WTC11 (cell line): Measurements from ENCODE around the gene INO80E. TPM values are rescaled to one million over a fixed set of nuclear protein-coding genes. Genes with fewer than 3 reads are reported as not detected.

Source experiments
- ATAC-seq: fragments of 200-7000 bp; cut with Tn5 transposase; 2 replicates; pipeline ENCODE4 v1.10.0; 2021; ENCODE audit warnings: mild to moderate bottlenecking, moderate library complexity
- CTCF ChIA-PET: fragments of 300-600 bp; sonication (Branson Sonifier 250); formaldehyde crosslinking; loops from one replicate; lab custom pipeline; 2021; ENCODE audit warnings: antibody characterized with exemption; lab: Charles Lee
- POLR2A ChIA-PET: fragments of 350-600 bp; sonication (Branson Sonifier 250); formaldehyde crosslinking; loops from one replicate; lab custom pipeline; 2021; ENCODE audit warnings: antibody characterized with exemption; lab: Charles Lee
- DNase-seq: peaks from one replicate; pipeline ENCODE4 v3.0.0; 2021; ENCODE audit warnings: low spot score
- H3K27ac Mint-ChIP-seq: 2 replicates; pipeline ENCODE4 v1.8.0; 2021; ENCODE audit warnings: mixed read lengths
- H3K27me3 Mint-ChIP-seq: 2 replicates; pipeline ENCODE4 v1.8.0; 2021; ENCODE audit warnings: low read depth, mild to moderate bottlenecking, moderate library complexity, mixed read lengths
- H3K36me3 Mint-ChIP-seq: 2 replicates; pipeline ENCODE4 v1.8.0; 2021; ENCODE audit warnings: mixed read lengths
- H3K4me1 Mint-ChIP-seq: 2 replicates; pipeline ENCODE4 v1.8.0; 2022; ENCODE audit warnings: mixed read lengths
- H3K4me3 Mint-ChIP-seq: 2 replicates; pipeline ENCODE4 v1.8.0; 2021; ENCODE audit warnings: mild to moderate bottlenecking, moderate library complexity, mixed read lengths
- H3K9me3 Mint-ChIP-seq: 2 replicates; pipeline ENCODE4 v1.8.0; 2021; ENCODE audit warnings: mixed read lengths
- AR ChIP-seq: fragments of 250-450 bp; sonication (Bioruptor Pico); IDR thresholded peaks from 2 replicates; pipeline ENCODE4 v1.9.0; 2021; ENCODE audit warnings: mild to moderate bottlenecking
- ATF3 ChIP-seq: sonication (generic); formaldehyde crosslinking; conservative IDR thresholded peaks from 2 replicates; pipeline ENCODE4 v1.8.1; 2022; ENCODE audit warnings: mild to moderate bottlenecking, missing genetic modification reagents
- EMX1 ChIP-seq: fragments of 250-450 bp; sonication (Bioruptor Pico); IDR thresholded peaks from 2 replicates; pipeline ENCODE4 v1.8.0; 2021; ENCODE audit warnings: mild to moderate bottlenecking
- FOXP4 ChIP-seq: sonication (generic); formaldehyde crosslinking; IDR thresholded peaks from 2 replicates; pipeline ENCODE4 v1.8.0; 2022; ENCODE audit warnings: mild to moderate bottlenecking, missing genetic modification reagents
- GABPB1 ChIP-seq: sonication (generic); formaldehyde crosslinking; IDR thresholded peaks from 2 replicates; pipeline ENCODE4 v1.8.1; 2023; ENCODE audit warnings: mild to moderate bottlenecking, missing genetic modification reagents
- GTF2I ChIP-seq: fragments of 250-450 bp; sonication (Bioruptor Pico); conservative IDR thresholded peaks from 2 replicates; pipeline ENCODE4 v1.4.0; 2021; ENCODE audit warnings: mild to moderate bottlenecking
- HMGA2 ChIP-seq: fragments of 250-450 bp; sonication (Bioruptor Pico); IDR thresholded peaks from 2 replicates; pipeline ENCODE4 v1.4.0; 2021; ENCODE audit warnings: mild to moderate bottlenecking, moderate library complexity
- IRF1 ChIP-seq: sonication (generic); formaldehyde crosslinking; IDR thresholded peaks from 2 replicates; pipeline ENCODE4 v1.8.0; 2023; ENCODE audit warnings: missing genetic modification reagents
- USF2 ChIP-seq: sonication (generic); formaldehyde crosslinking; IDR thresholded peaks from 2 replicates; pipeline ENCODE4 v1.8.1; 2023; ENCODE audit warnings: mild to moderate bottlenecking, missing genetic modification reagents, moderate library complexity
- ZMAT4 ChIP-seq: fragments of 250-450 bp; sonication (Bioruptor Pico); IDR thresholded peaks from 2 replicates; pipeline ENCODE4 v1.9.0; 2021; ENCODE audit warnings: mild to moderate bottlenecking
- ZNF121 ChIP-seq: sonication (generic); formaldehyde crosslinking; IDR thresholded peaks from 2 replicates; pipeline ENCODE4 v1.8.0; 2023; ENCODE audit warnings: missing genetic modification reagents
- ZNF281 ChIP-seq: sonication (generic); formaldehyde crosslinking; IDR thresholded peaks from 2 replicates; pipeline ENCODE4 v1.8.0; 2023; ENCODE audit warnings: mild to moderate bottlenecking, missing genetic modification reagents
- ZNF423 ChIP-seq: fragments of 250-450 bp; sonication (Bioruptor Pico); IDR thresholded peaks from 2 replicates; pipeline ENCODE4 v2.1.2; 2022; ENCODE audit warnings: mild to moderate bottlenecking, moderate library complexity
- ZNF532 ChIP-seq: fragments of 250-450 bp; sonication (Bioruptor Pico); IDR thresholded peaks from 2 replicates; pipeline ENCODE4 v1.9.0; 2021; ENCODE audit warnings: mild to moderate bottlenecking, borderline replicate concordance
- total RNA-seq: library from RNA; stranded (reverse); gene quantifications from 3 replicates; pipeline ENCODE4 v1.2.3, GENCODE V29; 2021

The INO80E gene
- total RNA-seq, 1 experiment from 2014 or later: 101 TPM

- no peak for TF ChIP-seq ZNF532 (CRISPR knock-in tag)
- TF ChIP-seq GTF2I: no peak
- no peak for TF ChIP-seq HMGA2 (CRISPR knock-in tag)
Observed at GRCh38 chr16:29984137-29984763, 11.8 kb upstream of the INO80E start (continued).

GRCh38 chr16:29984764-29985147, 11.3 kb upstream of the INO80E start:
- TF ChIP-seq EMX1: no peak
- TF ChIP-seq ZNF281 (CRISPR knock-in tag): no peak
- no peak for TF ChIP-seq GTF2I
- TF ChIP-seq, all 79 proteins: peak for 0
- DNase-seq: no peak
- H3K9me3 Mint-ChIP-seq: no peaks in the 10 kb centered on the region
- H3K36me3 Mint-ChIP-seq: peaks cover 63% of the 10 kb centered on the region
- no peak overlapping the region for H3K4me3 Mint-ChIP-seq
- no peaks in the 10 kb centered on the region for H3K27me3 Mint-ChIP-seq
- ATAC-seq: no peak
- POLR2A ChIA-PET: no interaction called here
- H3K27ac Mint-ChIP-seq: no peak overlapping the region
- H3K4me1 Mint-ChIP-seq: no peaks in the 10 kb centered on the region
- CTCF ChIA-PET: no interaction called here

GRCh38 chr16:29985271-29985811, 10.7 kb upstream of the INO80E start:
- Mint-ChIP-seq H3K9me3 (no peaks in the 10 kb centered on the region), H3K4me3 (no peak overlapping the region), H3K36me3 (peaks cover 62% of the 10 kb centered on the region), H3K4me1 (no peaks in the 10 kb centered on the region), H3K27ac (no peak overlapping the region), H3K27me3 (no peaks in the 10 kb centered on the region)
- CTCF ChIA-PET: interaction anchor here (0.7 to 1.2 kb wide), 2 partner anchors 12 to 24 kb away, joined by 3 to 4 read pairs; partner anchors contain the start of gene TAOK2
- DNase-seq (no peak), ATAC-seq (no peak)
- POLR2A ChIA-PET: interaction anchor here (0.6 kb wide), 1 partner anchor 13 kb away, joined by 4 read pairs; no protein-coding TSS in a partner anchor
- no peak for TF ChIP-seq ZMAT4 (CRISPR knock-in tag)
- TF ChIP-seq FOXP4 (CRISPR knock-in tag): no peak
- no peak for TF ChIP-seq USF2 (CRISPR knock-in tag)
- TF ChIP-seq ZNF423: no peak
- no peak for TF ChIP-seq IRF1 (CRISPR knock-in tag)
- TF ChIP-seq ZNF121 (CRISPR knock-in tag): no peak
- no peak for TF ChIP-seq ATF3 (CRISPR knock-in tag)
- TF ChIP-seq AR: no peak
- TF ChIP-seq GABPB1 (CRISPR knock-in tag): no peak
- no peak for TF ChIP-seq GTF2I
